Left forelimb (tissue), 1 donor: ENCODE data around the gene MBD2.
"Not testable (repeated sequence)": the region's sequence is repeated elsewhere in the genome, so short reads cannot be mapped to it uniquely, and the experiment has no call there.

ENCODE experiments used
- DNase-seq: peaks from one replicate; pipeline ENCODE4 v3.0.0-alpha.2; 2018; ENCODE audit warnings: low spot score

The MBD2 gene

GRCh38 chr18:54148678-54149077 lies 75.8 kb downstream of the MBD2 start:
- no peak for DNase-seq

- DNase-seq = no peak
These were observed 76.3 kb downstream of the MBD2 start for GRCh38 chr18:54148151-54148550.

GRCh38 chr18:54147439-54147838 lies 77.0 kb downstream of the MBD2 start:
- no peak for DNase-seq

GRCh38 chr18:54141041-54141608 lies 83.3 kb downstream of the MBD2 start:
- DNase-seq = no peak

- DNase-seq = no peak
These were observed 83.8 kb downstream of the MBD2 start for GRCh38 chr18:54140641-54141040.

- no peak for DNase-seq
These were observed 89.3 kb downstream of the MBD2 start for GRCh38 chr18:54135216-54135615.

- no peak for DNase-seq
These were observed 90.4 kb downstream of the MBD2 start for GRCh38 chr18:54134053-54134452.

- no peak for DNase-seq
These were observed 93.8 kb downstream of the MBD2 start for GRCh38 chr18:54130631-54131030.

- DNase-seq = no peak
These were observed 94.3 kb downstream of the MBD2 start for GRCh38 chr18:54130177-54130576.

- DNase-seq = no peak
These were observed 94.9 kb downstream of the MBD2 start for GRCh38 chr18:54129448-54130067.

GRCh38 chr18:54127759-54128378 lies 96.6 kb downstream of the MBD2 start:
- no peak for DNase-seq

GRCh38 chr18:54125429-54125828 lies 99.0 kb downstream of the MBD2 start:
- DNase-seq = no peak

- DNase-seq = not testable (repeated sequence)
These were observed 100.6 kb downstream of the MBD2 start for GRCh38 chr18:54123720-54124440.

GRCh38 chr18:54119524-54120019 lies 104.9 kb downstream of the MBD2 start:
- DNase-seq = no peak

GRCh38 chr18:54117853-54118773 lies 106.4 kb downstream of the MBD2 start:
- no peak for DNase-seq

GRCh38 chr18:54116541-54117257 lies 107.8 kb downstream of the MBD2 start:
- DNase-seq = no peak

GRCh38 chr18:54112356-54112755 lies 112.1 kb downstream of the MBD2 start:
- DNase-seq = no peak

GRCh38 chr18:54109131-54109683 lies 115.3 kb downstream of the MBD2 start:
- DNase-seq = no peak

GRCh38 chr18:54102123-54102522 lies 122.3 kb downstream of the MBD2 start:
- no peak for DNase-seq
